ENCODE measurements around the gene ANO2. TPM values are rescaled to one million over a fixed set of nuclear protein-coding genes. Genes with fewer than 3 reads are reported as not detected.

ANO2 gene
- total and polyA plus RNA-seq, 4 donors: 0.03 to 0.25 (median 0.15) TPM

- DNase-seq (ENCODE audit: low spot score): peak; percentile 47
- no peak overlapping the region for H3K9ac ChIP-seq (ENCODE audit: low read depth in 1 of 2, low read length in 2 of 2)
- no peaks in the 10 kb centered on the region for H3K36me3 ChIP-seq (ENCODE audit: control insufficient read depth in 4 of 4, insufficient read depth in 3 of 4, low read depth in 1 of 4, low read length in 3 of 4)
- no peak overlapping the region for H3K27ac ChIP-seq (ENCODE audit: low read depth in 1 of 2, low read length in 2 of 2)
- TF ChIP-seq YY1 (IDR thresholded peaks at IDR 0.05): no peak
- peak; percentile 21 to 55 for TF ChIP-seq HNF4A (conservative IDR thresholded peaks at IDR 0.05)
- peak in 1 of 2 donors; percentile 64 for TF ChIP-seq RXRA (IDR thresholded peaks at IDR 0.05)
- TF ChIP-seq EGR1 (IDR thresholded peaks at IDR 0.05; ENCODE audit: low read depth in 2 of 2): no peak
- peak; percentile 31 for TF ChIP-seq SP1 (IDR thresholded peaks at IDR 0.05)
- no peak for TF ChIP-seq CTCF (IDR thresholded peaks at IDR 0.05; ENCODE audit: low read depth, low read length, missing input control)
- TF ChIP-seq RAD21 (IDR thresholded peaks at IDR 0.05): no peak
- TF ChIP-seq MAX (IDR thresholded peaks at IDR 0.05): no peak
- TF ChIP-seq FOXA1 (IDR thresholded peaks at IDR 0.05): no peak
- no peak for TF ChIP-seq ZBTB33 (IDR thresholded peaks at IDR 0.05)
- no peak for TF ChIP-seq GABPA (IDR thresholded peaks at IDR 0.05 in 1 of 2, conservative IDR thresholded peaks at IDR 0.05 in 1 of 2)
- peaks cover 0 to 4% (median 0%) of the 10 kb centered on the region in 4 donors for H3K4me1 ChIP-seq (ENCODE audit: control insufficient read depth in 4 of 4, insufficient read depth in 4 of 4, low read length in 3 of 4)
- WGBS: 57% methylated on average over 8 of the region's 8 CpGs
- no peak overlapping the region for H3K4me3 ChIP-seq (ENCODE audit: low read depth in 1 of 3, low read length in 3 of 3)
- H3K27me3 ChIP-seq (ENCODE audit: control insufficient read depth in 4 of 4, insufficient read depth in 4 of 4, low read length in 3 of 4): no peaks in the 10 kb centered on the region
- no peaks in the 10 kb centered on the region for H3K9me3 ChIP-seq (ENCODE audit: control insufficient read depth in 4 of 4, low read length in 3 of 4)
These were observed 40.4 kb upstream of the ANO2 start for GRCh38 chr12:5985471-5985870.

GRCh38 chr12:5984873-5985272 lies 39.8 kb upstream of the ANO2 start:
- Histone ChIP-seq H3K27me3 (ENCODE audit: control insufficient read depth in 4 of 4, insufficient read depth in 4 of 4, low read length in 3 of 4) (no peaks in the 10 kb centered on the region), H3K4me3 (ENCODE audit: low read depth in 1 of 3, low read length in 3 of 3) (no peak overlapping the region), H3K4me1 (ENCODE audit: control insufficient read depth in 4 of 4, insufficient read depth in 4 of 4, low read length in 3 of 4) (peaks cover 0 to 4% (median 0%) of the 10 kb centered on the region in 4 donors), H3K9me3 (ENCODE audit: control insufficient read depth in 4 of 4, low read length in 3 of 4) (no peaks in the 10 kb centered on the region), H3K27ac (ENCODE audit: low read depth in 1 of 2, low read length in 2 of 2) (no peak overlapping the region), H3K36me3 (ENCODE audit: control insufficient read depth in 4 of 4, insufficient read depth in 3 of 4, low read depth in 1 of 4, low read length in 3 of 4) (no peaks in the 10 kb centered on the region), H3K9ac (ENCODE audit: low read depth in 1 of 2, low read length in 2 of 2) (no peak overlapping the region)
- no peak for TF ChIP-seq CTCF (IDR thresholded peaks at IDR 0.05; ENCODE audit: low read depth, low read length, missing input control)
- TF ChIP-seq FOXA2 (IDR thresholded peaks at IDR 0.05): no peak
- TF ChIP-seq GABPA (IDR thresholded peaks at IDR 0.05 in 1 of 2, conservative IDR thresholded peaks at IDR 0.05 in 1 of 2): no peak
- 77% methylated on average over 9 of the region's 9 CpGs for WGBS
- DNase-seq (ENCODE audit: low spot score): no peak

Data from liver (tissue), 9 donors.